NCI-H1105 (cell line): Measurements from ENCODE around the gene ETV3L.

Experiments
- DNase-seq: peaks from one replicate; lab custom pipeline; 2025; lab: John Stamatoyannopoulos, UW

Gene ETV3L

DNA sequence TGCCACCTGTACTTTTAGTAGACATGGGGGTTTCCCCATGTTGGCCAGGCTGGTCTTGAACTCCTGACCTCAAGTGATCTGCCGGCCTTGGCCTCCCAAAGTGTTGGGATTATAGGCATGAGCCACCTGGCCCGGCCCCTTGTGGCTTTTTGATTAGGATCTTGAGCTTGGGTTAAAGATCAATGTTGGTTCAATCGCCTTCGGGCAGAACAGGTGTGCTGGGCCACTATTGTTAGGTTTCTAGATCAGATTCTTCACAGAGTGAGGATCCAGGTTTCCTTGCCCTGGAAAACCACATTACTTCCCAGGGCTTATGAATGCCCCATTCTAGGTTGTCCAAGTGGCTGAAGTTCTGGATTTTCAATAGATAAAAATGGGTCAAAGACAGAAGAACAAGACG lies 32.5 kb upstream of the ETV3L start:
- DNase-seq = no peak

DNA sequence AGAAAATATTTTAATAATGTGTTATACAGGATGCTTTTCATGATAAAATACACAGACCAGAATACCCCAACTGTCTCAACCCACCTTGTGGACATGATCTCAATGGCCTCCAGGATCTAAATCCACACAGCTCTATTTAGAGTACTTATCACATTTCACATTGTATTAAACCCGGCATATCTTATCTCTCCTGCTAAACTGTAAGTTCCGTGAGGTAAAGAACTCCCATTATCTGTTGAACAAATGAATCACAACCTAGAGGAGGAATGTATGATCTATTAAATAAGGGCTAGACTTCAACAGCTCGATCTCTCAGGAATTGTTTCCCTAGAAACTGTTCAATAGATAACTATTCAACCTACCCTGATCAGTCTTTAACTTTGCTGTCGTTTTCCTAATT lies 31.7 kb upstream of the ETV3L start:
- DNase-seq = no peak

DNA sequence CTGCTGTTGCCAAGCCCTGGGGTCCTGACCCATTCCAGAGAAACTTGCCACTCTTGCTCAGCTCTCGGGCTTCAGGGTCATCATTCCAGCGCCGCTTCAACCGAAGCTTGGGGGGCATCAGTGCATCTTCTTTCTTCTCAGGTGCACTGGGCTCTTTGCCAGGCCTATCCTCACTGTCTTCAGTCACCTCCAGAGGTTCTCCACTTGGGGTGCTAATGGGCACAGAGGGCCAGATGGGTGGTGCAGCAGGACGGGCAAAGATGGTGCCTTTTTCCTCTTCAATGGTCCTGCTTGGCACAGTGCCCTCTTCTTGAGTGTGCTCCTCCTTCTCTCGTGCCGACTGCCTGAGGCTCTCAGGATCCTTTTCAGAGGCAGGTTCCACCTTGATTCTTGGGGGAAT lies 25.2 kb upstream of the ETV3L start:
- no peak for DNase-seq

DNA sequence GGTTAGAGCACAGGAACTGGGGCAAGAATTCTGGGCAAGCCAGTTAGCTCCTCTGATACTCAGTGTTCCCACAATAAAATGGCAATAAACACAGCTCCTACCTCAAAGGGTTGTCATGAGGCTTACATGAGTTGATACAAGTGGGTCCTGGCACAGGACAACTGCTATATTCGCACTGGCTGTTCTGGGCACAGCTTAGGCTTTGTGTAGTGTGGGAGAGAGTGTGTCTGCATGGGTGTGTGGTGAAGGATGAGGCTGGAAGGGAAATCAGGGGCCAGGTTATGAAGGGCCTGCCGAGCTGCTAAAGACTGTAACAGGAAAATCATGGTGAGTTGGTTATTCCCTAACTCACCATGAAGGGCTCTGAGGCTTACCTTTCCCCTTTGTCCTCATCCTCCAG lies 19.8 kb upstream of the ETV3L start:
- DNase-seq = no peak

DNA sequence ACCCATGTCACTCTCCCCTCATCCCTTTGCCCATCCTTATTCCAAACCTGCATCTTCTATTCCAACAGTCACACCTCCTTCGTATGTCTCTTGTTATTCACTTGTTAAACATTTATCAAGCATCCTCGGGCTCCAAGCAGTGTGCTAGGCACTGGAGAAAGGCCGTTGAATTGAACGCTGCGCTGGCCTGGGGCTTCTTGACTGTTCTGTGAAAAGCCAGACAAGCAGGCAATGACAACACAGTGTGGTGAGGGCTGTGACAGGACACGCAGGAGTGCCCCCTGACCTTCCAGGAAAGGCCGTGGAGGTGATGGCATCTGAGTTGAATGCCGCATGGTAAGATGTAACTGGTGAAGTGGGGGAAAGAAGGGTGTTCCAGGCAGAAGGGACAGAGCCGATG lies 19.4 kb upstream of the ETV3L start:
- no peak for DNase-seq

DNA sequence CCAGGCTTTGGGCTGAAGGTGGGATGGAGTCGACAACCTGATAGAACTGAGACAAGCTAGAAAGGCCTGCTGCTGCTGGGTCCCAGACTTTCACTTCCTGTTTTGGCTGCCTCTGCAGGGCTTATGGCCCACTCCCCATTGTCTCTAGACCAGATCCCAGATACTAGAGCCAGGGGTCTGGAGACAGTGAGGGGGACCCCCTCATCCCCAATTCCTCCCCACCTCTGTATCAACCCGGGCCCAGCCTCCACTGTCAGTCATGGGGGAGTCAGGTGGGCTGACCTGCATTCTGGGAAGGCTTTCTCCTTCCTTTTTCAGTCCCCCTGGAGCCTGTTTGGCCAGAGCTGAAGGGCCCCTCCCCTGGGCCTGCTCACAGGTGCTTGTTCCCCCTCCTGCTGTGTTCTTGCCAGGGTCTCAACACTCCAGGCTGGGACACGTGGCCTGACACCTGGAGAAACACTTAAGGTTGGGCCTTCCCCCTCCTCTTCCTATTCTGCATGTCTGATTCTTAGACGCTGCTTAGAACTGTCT lies 18.0 kb upstream of the ETV3L start:
- no peak for DNase-seq

DNA sequence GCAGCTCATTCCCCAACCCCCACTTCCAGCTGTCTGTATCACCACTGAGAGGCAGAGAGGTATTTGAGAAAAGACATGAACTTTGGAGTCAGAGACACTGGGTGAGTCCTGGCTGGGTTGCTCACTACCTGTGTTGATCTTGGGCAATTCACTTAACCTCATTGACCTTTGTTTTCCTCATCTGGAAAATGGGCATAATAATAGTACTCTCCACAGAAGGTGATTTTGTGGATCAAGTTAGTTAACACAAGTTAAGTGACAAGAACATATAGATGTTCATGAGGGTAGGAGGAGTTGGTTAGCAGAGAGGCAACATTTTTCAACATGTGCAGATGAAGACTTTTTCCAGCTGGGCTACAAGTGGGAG lies 17.1 kb upstream of the ETV3L start:
- DNase-seq = no peak

DNA sequence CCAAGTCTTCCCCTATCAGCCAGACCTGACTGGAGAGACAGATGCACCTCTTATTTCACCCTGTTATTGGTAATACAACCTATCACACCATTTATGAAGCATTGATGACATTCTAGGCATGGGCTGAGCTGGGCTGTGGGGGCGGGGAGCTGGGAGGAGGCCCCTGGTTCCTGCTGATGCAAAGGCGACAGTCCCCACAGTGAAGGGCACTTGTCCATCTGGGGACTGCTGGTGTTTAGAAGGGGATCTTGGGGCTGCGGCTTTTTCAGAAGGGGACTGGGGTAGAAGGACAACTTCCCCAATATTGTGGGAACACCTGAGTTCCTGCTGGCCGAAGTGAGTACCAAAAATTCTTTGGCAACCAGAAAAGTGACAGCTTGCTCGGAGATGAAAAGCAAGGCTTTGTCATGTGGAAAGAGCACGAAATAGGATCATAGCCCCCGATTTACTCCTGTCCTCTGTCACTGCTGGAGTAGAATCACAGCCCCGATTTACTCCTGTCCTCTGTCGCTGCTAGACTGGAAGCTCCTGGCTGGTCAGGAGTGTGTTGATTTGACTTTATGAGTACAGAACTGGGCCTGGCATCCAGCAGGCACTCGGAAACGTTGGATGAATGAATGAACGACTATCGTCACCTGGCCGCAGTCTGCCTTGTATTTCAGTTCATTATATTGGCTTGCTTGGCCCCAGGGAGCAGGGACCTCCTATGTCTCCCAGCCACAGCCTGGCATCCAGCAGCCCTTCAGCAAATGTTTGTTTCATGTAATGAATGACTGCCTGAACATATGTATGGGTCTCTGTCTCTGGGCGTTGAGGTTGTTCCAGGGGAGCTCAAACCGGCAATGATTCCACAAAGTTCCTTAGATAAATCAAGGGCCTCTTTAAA lies 16.5 kb upstream of the ETV3L start:
- no peak for DNase-seq

DNA sequence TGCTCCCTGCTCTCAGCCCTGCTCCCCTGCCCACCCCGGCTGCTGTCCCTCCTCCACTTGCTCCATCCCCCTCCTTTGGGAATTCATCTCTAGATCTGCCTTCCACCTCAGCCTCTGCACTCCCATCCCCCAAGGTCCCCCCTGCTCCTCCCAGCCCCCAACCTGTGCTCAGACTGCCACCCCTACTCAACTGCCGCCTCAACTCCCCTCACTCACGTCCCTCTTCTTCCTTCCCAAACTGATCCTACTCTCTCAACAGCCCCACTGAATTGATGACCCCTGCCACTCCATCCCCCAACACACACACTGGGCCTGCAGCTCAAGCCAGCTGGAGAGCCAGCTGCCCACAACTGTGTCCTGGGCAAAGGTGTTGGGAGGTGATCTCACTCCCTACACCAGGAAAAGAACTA lies 15.8 kb upstream of the ETV3L start:
- no peak for DNase-seq

DNA sequence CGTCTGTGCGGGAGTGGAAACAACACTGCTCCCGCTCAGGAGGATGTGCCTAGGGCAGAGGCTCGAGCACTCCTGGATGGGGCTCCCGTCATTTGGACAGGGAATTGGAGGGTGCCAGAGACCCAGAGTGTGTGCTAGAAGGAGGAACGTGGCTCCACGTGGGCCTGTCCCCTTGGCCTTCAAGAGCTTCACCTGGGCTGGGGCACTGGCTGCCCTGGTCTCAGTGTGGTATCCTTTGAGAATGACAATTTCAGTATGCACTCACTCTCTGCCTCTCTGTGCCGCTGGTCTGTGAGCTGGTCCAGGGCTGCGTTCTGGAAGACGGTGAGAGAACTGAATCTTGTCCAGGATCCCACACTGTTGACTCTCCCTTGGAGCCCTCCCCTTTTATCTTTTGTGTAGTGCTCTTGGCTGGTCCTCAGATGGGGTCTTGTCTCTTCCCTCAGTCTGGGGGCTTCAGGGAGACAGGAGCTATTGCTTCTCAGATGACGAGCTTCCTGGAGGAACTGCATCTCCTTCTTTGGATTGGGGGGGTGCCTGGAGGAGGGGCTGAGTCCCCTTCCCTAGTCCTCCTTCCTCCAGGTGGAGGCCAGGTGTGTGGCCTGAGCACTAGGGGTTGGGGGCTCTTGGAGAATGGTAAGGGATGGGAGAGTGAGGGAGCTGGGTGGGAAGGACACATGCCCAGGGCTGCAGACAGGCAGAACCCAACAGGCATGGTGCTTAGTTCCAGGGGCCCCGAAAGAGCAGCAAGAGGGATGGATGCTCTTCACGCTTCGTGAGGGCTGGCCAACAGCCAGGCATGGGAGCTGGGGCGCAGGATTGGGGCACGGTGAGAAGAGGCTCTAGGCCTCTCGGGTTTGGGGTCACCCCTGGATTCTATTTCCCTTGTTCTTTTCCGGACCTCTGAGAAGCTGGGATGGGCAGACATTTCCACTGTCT lies 14.8 kb upstream of the ETV3L start:
- DNase-seq = no peak

DNA sequence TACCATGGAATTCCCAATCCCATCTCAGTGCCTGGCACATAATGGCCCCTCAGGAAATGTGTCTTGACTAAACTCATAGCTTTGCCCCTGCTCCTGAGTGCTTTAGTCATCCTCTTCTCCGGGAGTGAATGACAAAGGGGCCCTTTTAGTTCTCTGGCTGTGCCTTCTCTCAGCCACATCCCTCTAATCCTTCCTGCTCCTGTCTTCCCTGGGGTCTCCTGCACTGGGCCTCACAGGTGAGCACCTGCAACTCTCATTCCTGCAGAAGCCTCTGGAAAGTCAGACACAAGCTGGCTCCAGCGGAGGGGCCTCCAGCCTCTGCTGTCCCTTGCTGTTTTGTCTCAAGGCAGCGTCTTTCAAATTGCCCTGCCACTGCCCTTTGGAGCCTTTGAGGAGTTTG lies 14.0 kb upstream of the ETV3L start:
- no peak for DNase-seq

DNA sequence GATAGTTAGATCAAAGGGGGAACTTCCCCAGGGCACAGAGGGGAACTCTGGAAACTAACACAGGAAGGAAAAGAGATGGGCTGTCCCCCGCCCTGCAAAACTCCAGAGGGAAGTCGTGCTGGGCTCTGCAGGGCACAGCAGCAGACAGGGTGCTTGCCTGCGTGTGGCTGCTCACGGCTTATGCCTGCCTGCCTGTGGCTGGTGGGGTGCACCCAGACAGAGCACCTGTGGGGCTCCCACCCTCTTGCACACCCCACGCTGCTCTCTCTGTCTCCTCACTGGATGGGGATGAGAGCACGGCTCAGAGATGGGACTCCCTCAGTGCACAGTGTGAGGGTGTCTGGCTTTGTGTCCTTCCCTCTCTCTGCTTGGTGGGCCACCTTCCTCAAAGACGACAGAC lies 13.5 kb upstream of the ETV3L start:
- DNase-seq = no peak

DNA sequence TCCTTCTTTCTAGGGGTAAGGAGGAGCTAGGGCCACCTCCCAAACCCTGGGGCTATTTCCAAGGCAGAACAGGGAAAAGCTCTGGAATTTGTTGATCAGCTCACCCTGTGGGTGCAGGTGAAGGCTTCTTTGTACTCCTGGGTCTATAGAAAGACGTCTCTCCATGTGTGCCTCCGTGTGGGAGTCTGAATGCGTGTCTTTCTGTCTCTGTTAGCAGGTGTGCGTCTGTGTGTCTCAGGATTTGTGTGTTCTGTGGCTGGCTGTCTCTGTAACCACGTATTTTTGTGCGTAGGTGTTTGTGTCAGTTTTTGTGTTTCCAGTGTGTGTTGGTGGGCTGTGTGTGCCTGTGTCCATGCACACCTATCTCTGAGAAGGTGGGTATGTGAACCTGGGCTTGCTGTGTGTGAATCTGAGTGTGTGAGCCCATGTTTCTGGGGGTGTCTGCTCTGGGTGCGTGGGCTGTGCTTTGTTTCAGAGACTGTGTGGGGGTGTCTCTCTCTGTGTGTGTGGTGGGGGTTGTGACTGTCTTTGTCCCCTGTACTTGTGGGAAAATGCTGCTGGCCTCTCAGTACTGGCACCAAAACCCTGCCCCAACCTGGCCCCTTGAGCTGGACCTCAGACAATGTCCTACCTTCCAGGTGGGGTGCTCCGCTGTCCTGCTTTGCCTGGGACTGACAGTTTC lies 12.7 kb upstream of the ETV3L start:
- DNase-seq = no peak

DNA sequence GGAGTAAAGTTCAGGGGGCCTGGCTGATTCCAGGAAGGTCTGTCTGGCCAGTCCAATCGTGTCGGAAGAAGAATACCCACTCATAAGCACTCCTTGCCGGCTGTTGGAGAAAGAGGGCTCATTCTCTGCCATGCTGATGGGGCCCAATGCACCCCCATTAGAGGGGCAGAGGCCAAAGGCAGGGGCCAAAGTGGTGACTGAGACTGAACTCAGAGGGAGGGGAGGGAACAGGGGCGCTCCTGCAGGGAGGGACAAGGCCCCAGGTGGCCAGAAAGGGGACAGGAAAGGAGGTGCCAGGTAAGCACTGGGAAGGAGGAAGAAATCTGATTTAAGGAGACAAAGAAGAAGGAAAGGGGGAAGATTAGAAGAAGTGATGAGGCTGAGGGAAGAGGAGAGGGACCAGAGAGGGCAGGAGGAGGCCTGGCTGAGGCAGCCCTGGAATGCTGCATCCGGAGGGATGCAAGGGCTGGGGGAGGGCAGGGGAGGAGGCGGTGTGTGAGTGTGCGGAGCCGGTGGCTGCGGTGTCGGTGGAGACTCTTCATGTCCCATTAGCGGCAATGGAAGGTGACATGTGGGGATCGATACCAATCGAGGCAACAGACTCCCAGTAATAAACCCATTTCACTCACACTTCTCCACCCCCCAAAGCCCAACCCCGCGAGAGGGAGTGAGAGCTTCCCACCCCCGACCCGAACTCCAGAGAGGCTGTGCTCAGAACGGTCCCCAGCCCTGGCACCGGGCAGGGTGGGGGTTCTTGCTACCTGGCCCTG lies 12.0 kb upstream of the ETV3L start:
- DNase-seq = no peak

DNA sequence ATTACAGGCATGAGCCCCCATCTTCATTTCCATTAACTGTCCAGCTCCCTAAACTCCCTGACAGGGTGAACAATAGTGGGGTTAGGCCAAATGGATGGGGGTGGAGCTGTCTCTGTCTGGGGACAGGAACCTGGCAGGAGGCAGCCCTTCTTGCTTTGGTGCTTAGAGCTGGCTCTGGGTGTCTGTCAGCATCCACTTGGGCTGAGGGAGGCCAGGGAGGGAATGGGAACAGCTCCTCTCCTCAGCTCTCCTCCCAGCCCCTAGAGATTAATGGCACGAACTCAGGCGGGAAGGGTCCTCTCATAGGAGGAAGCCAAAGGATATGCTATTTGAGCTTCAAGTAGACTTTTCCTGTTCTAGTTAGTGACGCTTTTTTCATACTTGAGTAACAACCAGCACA lies 11.1 kb upstream of the ETV3L start:
- DNase-seq = no peak

DNA sequence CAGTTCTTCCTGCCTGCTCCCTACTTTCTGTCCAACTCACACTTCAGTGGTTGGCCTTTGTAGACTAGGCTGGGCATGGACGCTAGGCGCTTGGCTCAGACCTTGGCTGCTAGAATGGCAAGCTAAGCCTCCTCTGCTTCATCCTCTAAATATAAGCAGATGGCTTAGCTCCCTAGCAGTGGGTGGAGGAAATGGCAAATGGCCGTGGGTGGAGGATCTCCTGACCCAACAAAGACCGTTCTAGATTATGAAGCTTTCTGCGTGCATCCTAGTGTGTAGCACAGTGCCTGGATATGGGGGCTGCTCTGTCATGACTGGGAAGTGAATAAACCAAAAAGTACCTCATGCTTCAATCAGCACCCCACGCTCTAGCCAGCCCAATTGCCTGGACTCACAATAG lies 10.4 kb upstream of the ETV3L start:
- DNase-seq = no peak

DNA sequence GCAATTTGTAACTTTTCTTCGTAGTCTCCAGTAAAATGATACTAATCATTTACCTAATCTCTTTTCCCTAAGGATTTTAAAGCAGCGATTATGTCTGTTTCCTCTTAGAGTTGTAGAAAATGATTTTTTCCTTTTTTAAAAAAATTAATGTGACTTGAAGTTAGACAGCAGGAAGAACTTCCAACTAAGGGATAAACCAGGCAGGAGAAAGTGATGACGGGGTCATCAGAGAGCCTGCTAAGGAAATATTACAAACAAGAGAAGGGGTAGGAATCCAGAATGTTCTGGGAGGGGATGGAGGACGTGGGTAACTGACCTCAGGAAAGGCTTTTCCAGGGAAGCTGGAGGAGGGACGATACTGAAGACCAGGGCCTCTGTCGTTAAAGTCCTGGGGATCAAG lies 8.8 kb upstream of the ETV3L start:
- DNase-seq = no peak

DNA sequence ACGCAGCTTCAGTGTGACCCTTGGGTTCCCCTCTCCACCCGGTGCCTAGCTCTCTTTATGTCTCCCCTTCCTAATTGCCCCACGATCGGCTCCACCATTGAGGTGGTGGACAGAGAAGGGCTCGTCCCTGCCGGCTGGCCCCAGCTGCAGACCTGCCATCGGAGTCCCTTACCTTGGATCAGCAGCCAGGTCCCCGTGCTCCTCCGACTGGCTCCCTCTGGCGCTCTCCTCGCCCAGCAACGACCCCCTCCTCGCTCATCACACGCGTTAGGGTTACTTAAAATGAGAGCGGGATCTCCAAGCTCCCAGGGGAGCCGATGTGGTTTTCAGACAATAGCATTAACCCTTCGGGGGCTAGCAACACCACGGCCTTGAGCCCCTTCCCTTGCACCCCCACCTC lies 8.1 kb upstream of the ETV3L start:
- DNase-seq = no peak

DNA sequence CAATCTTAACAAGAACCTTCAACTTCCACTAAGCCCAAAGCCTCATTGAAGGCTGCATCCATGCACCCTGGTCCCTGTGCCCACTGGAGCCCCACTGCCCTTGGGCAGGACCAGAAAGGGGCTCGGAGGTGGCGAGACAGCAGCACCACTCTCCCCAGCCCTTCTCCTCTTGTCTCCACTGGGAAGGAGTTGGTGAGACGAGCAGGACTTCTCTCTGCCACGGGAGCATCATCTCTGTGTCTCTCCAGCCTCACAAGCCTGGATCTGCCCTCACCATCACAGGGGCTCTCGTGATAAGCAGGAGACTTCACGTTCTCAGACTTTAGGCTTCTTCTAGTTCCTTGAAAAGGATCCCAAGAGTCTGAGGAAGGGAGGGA lies 7.2 kb upstream of the ETV3L start:
- no peak for DNase-seq

DNA sequence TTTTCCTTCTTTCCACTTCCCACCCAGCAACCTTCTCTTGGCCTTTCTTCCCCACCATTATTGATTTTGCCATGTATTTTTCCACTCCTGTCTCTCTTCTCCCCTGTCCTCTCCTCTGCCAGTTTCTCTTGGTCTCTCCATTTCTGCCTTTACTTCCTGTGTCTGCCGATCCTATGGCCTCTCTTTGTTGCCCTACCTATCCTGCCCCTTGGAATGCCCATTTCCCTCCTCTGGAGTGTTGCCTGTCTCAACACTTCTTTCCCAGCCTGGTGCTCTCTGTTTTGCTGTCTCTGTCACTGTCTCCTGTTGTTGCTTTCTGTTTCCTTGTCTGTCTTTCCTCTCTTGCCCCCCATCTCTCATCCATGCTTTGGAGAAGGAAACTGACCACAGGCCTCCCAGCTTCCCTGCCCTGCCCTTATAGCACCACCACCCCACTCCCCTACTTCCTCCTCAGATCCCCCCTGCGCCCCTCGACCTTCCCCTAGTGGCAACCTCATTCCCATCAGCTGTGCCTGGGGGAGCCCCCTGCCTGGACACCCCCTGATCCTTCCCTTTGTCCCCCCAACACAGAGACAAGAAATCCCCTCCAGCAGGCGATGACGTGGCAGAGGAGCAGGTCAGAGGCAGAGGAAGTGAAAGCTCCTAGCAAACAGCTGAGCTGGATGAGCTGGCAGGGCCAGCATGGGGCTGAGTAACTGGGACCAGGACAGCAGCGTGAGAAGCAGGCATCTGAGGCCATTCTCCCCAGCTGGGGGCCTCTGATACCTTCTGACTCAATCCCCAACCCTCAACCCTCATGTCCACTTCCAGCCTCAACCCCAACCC lies 6.6 kb upstream of the ETV3L start:
- no peak for DNase-seq
